ENCODE data around the gene S100A3. TPM values are rescaled to one million over a fixed set of nuclear protein-coding genes. Genes with fewer than 3 reads are reported as not detected.

The S100A3 gene
- total RNA-seq, 2 donors from 2014 or later: not detected

DNA sequence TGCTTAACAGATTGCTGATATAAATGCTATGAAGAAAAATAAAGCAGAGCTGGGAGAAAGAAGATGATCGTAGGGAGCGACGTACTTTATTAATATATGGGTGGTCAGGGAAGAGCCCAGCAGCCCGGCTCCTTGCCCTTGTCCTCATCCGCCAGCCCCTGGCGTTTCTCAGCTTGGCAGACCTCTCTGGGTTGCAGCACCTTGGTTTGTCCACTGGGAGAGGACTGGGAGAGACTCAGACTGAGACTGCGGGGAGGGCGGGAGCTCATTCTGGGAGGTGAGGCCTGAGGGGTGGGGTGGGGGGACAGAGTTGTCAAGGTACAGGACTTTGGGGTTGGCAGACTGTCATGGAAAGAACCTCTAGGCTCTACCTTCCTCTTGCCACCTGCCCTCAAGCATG, 3.3 kb upstream of the S100A3 start:
- Mint-ChIP-seq H3K4me1 (ENCODE audit: low read depth) (peaks cover 29% of the 10 kb centered on the region), H3K4me3 (no peak overlapping the region), H3K36me3 (ENCODE audit: insufficient read depth in 2 of 2) (no peaks in the 10 kb centered on the region), H3K27ac (no peak overlapping the region), H3K27me3 (ENCODE audit: low read depth) (no peaks in the 10 kb centered on the region), H3K9me3 (no peaks in the 10 kb centered on the region)
- ATAC-seq (replicated peaks in 1 of 2) (no peak), DNase-seq (no peak)

- Mint-ChIP-seq H3K36me3 (ENCODE audit: insufficient read depth in 2 of 2) (no peaks in the 10 kb centered on the region), H3K27ac (no peak overlapping the region), H3K4me3 (no peak overlapping the region), H3K4me1 (ENCODE audit: low read depth) (peaks cover 39% of the 10 kb centered on the region), H3K27me3 (ENCODE audit: low read depth) (no peaks in the 10 kb centered on the region), H3K9me3 (no peaks in the 10 kb centered on the region)
- peak in 1 of 2 donors; percentile 22 for ATAC-seq (replicated peaks in 1 of 2)
- DNase-seq: no peak
Measured at GRCh38 chr1:153550827-153551500, 1.9 kb upstream of the S100A3 start.

GRCh38 chr1:153550398-153550758, 1.3 kb upstream of the S100A3 start:
- Mint-ChIP-seq H3K4me3 (no peak overlapping the region), H3K4me1 (ENCODE audit: low read depth) (peaks cover 45% of the 10 kb centered on the region), H3K9me3 (no peaks in the 10 kb centered on the region), H3K27ac (no peak overlapping the region), H3K27me3 (ENCODE audit: low read depth) (no peaks in the 10 kb centered on the region), H3K36me3 (ENCODE audit: insufficient read depth in 2 of 2) (no peaks in the 10 kb centered on the region)
- ATAC-seq (replicated peaks in 1 of 2) (no peak), DNase-seq (no peak)

GRCh38 chr1:153549741-153550397, 811 bp upstream of the S100A3 start:
- Mint-ChIP-seq H3K36me3 (ENCODE audit: insufficient read depth in 2 of 2) (peaks cover 0 to 1% of the 10 kb centered on the region in 2 donors), H3K4me1 (ENCODE audit: low read depth) (peaks cover 50% of the 10 kb centered on the region), H3K27me3 (ENCODE audit: low read depth) (no peaks in the 10 kb centered on the region), H3K4me3 (no peak overlapping the region), H3K27ac (no peak overlapping the region), H3K9me3 (no peaks in the 10 kb centered on the region)
- ATAC-seq (replicated peaks in 1 of 2): no peak
- DNase-seq: no peak

DNA sequence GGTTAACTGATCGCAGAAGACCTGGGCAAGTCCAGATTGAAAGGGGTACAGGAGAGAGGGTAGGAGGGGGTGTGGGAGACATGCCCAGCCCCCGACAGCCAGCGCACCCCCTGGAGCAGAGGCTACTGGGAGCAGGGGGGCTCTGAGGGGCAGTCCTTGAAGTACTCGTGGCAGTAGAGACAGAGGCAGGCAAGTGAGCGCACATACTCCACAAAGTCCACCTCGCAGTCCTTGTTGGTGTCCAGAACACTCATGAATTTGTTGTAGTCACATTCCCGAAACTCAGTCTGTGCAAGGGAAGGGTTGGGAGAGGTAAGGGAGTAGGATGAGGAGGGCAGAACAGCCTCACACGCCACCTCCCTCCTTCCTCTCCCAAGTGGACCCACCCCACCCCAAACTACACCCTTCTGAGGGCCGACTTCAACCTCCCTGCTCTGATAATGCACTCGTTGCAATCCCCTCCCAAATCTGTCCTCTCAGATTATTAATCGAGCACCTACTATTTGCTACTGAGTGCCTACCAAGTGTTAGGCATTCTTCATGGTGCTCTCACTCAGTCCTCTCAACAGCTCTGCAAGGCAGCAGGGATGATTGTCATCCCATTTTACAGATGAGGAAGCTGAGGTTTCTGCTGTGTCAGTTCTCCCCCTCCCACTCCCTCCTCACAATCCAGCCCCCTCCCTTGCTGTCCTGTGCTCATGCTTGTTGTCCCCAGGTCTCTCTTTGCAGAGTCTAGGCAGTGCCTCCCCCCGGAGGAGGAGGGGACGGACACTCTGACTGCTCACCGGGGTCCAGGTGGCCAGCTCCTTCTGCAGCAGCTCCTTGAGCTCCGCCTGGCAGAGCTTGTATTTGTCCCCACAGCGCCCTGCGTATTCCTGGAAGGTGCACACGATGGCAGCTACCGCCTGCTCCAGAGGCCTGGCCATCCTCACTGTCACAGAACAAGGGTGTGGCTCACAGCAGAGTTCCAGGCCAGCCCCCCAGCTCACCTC, 1.2 kb downstream of the S100A3 start:
- no peak overlapping the region for H3K4me3 Mint-ChIP-seq
- ATAC-seq (replicated peaks in 1 of 2) (no peak), DNase-seq (no peak)
- no peak overlapping the region for H3K27ac Mint-ChIP-seq
- H3K36me3 Mint-ChIP-seq (ENCODE audit: insufficient read depth in 2 of 2): peaks cover 4 to 5% of the 10 kb centered on the region in 2 donors
- H3K27me3 Mint-ChIP-seq (ENCODE audit: low read depth): no peaks in the 10 kb centered on the region
- peaks cover 64% of the 10 kb centered on the region for H3K4me1 Mint-ChIP-seq (ENCODE audit: low read depth)
- no peaks in the 10 kb centered on the region for H3K9me3 Mint-ChIP-seq

GRCh38 chr1:153546796-153547559, 2.1 kb downstream of the S100A3 start:
- Mint-ChIP-seq H3K27ac (peak overlapping the region; percentile 66), H3K4me1 (ENCODE audit: low read depth) (peaks cover 73% of the 10 kb centered on the region)
- ATAC-seq (replicated peaks in 1 of 2): no peak

GRCh38 chr1:153546371-153546770, 2.7 kb downstream of the S100A3 start:
- H3K4me1 Mint-ChIP-seq (ENCODE audit: low read depth): peaks cover 79% of the 10 kb centered on the region
- no peaks in the 10 kb centered on the region for H3K9me3 Mint-ChIP-seq
- DNase-seq: no peak
- H3K27ac Mint-ChIP-seq: peak overlapping the region; percentile 83
- peak overlapping the region; percentile 91 to 95 for H3K4me3 Mint-ChIP-seq
- no peak for ATAC-seq (replicated peaks in 1 of 2)
- H3K36me3 Mint-ChIP-seq (ENCODE audit: insufficient read depth in 2 of 2): peaks cover 4 to 7% of the 10 kb centered on the region in 2 donors
- H3K27me3 Mint-ChIP-seq (ENCODE audit: low read depth): no peaks in the 10 kb centered on the region

More at GRCh38 chr1:153546796-153547559, 2.1 kb downstream of the S100A3 start:
- no peaks in the 10 kb centered on the region for H3K9me3 Mint-ChIP-seq
- H3K4me3 Mint-ChIP-seq: peak overlapping the region; percentile 91 to 95
- DNase-seq: no peak
- peaks cover 4 to 7% of the 10 kb centered on the region in 2 donors for H3K36me3 Mint-ChIP-seq (ENCODE audit: insufficient read depth in 2 of 2)
- H3K27me3 Mint-ChIP-seq (ENCODE audit: low read depth): no peaks in the 10 kb centered on the region

GRCh38 chr1:153545067-153546055, 3.7 kb downstream of the S100A3 start, which contains the start of gene S100A4:
S100A4 (minus strand) TSS chr1:153545806; CDS start chr1:153544794, 1,012 bp downstream.
- H3K4me1 Mint-ChIP-seq (ENCODE audit: low read depth): peaks cover 84% of the 10 kb centered on the region

DNA sequence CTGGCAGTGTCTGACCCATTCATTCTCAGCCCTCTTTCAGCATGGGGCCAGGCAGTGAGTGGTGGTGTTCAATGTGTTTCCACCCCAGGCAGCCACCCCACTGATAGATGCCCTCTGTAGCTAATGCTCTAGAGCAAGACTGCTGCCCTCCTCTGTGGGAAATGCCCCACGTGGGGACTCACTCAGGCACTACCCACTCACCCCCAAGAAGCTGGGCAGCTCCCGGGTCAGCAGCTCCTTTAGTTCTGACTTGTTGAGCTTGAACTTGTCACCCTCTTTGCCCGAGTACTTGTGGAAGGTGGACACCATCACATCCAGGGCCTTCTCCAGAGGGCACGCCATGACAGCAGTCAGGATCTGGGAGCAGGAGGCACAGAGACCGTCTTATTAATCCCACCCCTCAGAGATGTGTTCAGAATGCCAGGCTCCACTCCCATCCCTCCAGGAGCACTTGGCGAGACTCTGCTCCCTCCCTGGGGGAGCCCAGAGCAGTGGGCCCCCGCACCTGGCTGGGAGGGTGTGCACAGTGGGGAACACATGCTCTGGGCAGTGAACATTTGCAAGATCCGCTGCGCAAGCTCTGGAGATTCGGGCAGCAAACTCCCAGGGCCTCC, 4.5 kb downstream of the S100A3 start:
- H3K4me3 Mint-ChIP-seq: peak overlapping the region; percentile 91 to 95
- H3K27ac Mint-ChIP-seq: peak overlapping the region; percentile 83
- peaks cover 92% of the 10 kb centered on the region for H3K4me1 Mint-ChIP-seq (ENCODE audit: low read depth)
- peaks cover 4 to 7% of the 10 kb centered on the region in 2 donors for H3K36me3 Mint-ChIP-seq (ENCODE audit: insufficient read depth in 2 of 2)
- no peak for ATAC-seq (replicated peaks in 1 of 2)
- H3K9me3 Mint-ChIP-seq: no peaks in the 10 kb centered on the region
- no peak for DNase-seq
- H3K27me3 Mint-ChIP-seq (ENCODE audit: low read depth): no peaks in the 10 kb centered on the region

More at GRCh38 chr1:153545067-153546055, 3.7 kb downstream of the S100A3 start, which contains the start of gene S100A4:
- Mint-ChIP-seq H3K4me3 (peak within 1 kb of the TSS; percentile 91 to 95), H3K9me3 (no peaks in the 10 kb centered on the region), H3K36me3 (ENCODE audit: insufficient read depth in 2 of 2) (peaks cover 4 to 7% of the 10 kb centered on the region in 2 donors), H3K27me3 (ENCODE audit: low read depth) (no peaks in the 10 kb centered on the region), H3K27ac (peak within 1 kb of the TSS; percentile 83)
- DNase-seq (peak; percentile 93 to 95), ATAC-seq (replicated peaks in 1 of 2) (peak; percentile 81 to 85)

DNA sequence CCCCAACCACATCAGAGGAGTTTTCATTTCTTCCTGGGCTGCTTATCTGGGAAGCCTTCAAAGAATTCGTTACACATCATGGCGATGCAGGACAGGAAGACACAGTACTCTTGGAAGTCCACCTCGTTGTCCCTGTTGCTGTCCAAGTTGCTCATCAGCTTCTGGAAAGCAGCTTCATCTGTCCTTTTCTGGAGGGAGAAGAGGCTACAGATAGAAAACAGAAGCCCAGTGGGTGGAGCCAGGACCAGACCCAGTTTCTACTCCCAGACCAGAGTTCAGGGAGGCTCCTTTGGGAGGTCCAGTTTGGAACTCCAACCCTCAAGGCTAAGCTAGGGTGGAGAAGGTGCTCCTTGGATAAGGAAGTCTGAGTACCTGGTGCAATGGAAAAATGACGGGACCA, 5.3 kb downstream of the S100A3 start:
- no peak for DNase-seq
- Mint-ChIP-seq H3K27me3 (ENCODE audit: low read depth) (no peaks in the 10 kb centered on the region), H3K36me3 (ENCODE audit: insufficient read depth in 2 of 2) (peaks cover 4 to 7% of the 10 kb centered on the region in 2 donors), H3K4me1 (ENCODE audit: low read depth) (peaks cover 92% of the 10 kb centered on the region), H3K4me3 (peak overlapping the region; percentile 91 to 95), H3K27ac (peak overlapping the region; percentile 63), H3K9me3 (no peaks in the 10 kb centered on the region)
- no peak for ATAC-seq (replicated peaks in 1 of 2)

All from activated T-cell treated with anti-CD3 and anti-CD28 coated beads, Interleukin-2, amount 50 U/mL, for 72 hours (primary cell).